ENCODE data around the gene MTFMT.

DNA sequence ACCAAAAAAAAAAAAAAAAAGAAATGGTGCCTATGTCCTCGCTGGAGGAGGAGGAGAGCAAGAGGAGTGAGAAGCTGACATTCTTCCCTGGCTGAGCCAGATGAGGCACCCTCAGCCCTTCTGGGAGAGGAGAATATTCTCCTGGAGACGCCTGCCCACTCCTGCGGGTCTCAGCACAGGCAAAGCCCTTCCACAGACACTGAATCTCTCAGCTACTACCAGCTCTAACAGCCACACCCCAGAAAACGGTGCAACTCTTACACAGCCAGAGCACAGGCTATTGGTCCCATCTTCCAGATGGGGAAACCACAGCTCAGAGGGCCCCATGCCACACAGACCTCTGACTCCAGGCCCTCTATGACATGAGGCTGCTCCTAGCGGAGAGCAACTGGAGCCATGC, 32.6 kb upstream of the MTFMT start:
- no peak for TF ChIP-seq ZNF451 (CRISPR knock-in tag; IDR thresholded peaks at IDR 0.05)
- no peak for TF ChIP-seq NBN (conservative IDR thresholded peaks at IDR 0.05)
- no peak for TF ChIP-seq ZNF383 (CRISPR knock-in tag; IDR thresholded peaks at IDR 0.05; ENCODE audit: borderline replicate concordance)
- TF ChIP-seq JUND (CRISPR knock-in tag; IDR thresholded peaks at IDR 0.05) = no peak
- TF ChIP-seq NCOR1 (IDR thresholded peaks at IDR 0.05; ENCODE audit: borderline replicate concordance, low read length) = no peak
- TF ChIP-seq NFYB (CRISPR knock-in tag; IDR thresholded peaks at IDR 0.05) = no peak
- TF ChIP-seq, protein P1, sequence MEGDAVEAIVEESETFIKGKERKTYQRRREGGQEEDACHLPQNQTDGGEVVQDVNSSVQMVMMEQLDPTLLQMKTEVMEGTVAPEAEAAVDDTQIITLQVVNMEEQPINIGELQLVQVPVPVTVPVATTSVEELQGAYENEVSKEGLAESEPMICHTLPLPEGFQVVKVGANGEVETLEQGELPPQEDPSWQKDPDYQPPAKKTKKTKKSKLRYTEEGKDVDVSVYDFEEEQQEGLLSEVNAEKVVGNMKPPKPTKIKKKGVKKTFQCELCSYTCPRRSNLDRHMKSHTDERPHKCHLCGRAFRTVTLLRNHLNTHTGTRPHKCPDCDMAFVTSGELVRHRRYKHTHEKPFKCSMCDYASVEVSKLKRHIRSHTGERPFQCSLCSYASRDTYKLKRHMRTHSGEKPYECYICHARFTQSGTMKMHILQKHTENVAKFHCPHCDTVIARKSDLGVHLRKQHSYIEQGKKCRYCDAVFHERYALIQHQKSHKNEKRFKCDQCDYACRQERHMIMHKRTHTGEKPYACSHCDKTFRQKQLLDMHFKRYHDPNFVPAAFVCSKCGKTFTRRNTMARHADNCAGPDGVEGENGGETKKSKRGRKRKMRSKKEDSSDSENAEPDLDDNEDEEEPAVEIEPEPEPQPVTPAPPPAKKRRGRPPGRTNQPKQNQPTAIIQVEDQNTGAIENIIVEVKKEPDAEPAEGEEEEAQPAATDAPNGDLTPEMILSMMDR (CRISPR knock-in tag; IDR thresholded peaks at IDR 0.05) = no peak
- TF ChIP-seq CEBPB (IDR thresholded peaks at IDR 0.05; ENCODE audit: borderline replicate concordance, low read depth, low read length) = no peak
- no peak for TF ChIP-seq ZFP37 (CRISPR knock-in tag; IDR thresholded peaks at IDR 0.05; ENCODE audit: borderline replicate concordance)
- TF ChIP-seq, protein P2, sequence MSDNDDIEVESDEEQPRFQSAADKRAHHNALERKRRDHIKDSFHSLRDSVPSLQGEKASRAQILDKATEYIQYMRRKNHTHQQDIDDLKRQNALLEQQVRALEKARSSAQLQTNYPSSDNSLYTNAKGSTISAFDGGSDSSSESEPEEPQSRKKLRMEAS (IDR thresholded peaks at IDR 0.05) = no peak
- no peak for TF ChIP-seq NR2F2 (IDR thresholded peaks at IDR 0.05; ENCODE audit: borderline replicate concordance, low read depth)
- TF ChIP-seq ZBTB21 (CRISPR knock-in tag; IDR thresholded peaks at IDR 0.05) = no peak
